Measurements from ENCODE around the gene EFNA4.

DNA sequence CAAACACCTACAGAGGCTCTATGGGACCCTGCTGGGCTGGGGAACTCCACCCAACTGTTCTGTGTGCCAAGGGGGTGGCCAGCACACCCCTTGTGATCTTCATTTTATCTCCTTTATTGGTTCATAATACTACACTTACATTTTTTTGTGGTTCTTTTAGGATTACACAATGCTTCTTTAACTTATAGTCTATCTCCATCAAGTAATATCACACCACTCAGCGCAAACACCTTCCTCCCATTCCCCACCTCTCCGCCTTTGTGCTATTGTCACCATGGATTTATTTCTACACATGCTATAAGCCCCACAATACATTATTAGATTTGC lies 31.0 kb downstream of the EFNA4 start:
- TF ChIP-seq CTCF (IDR thresholded peaks at IDR 0.05) (no peak), KDM5A (IDR thresholded peaks at IDR 0.05) (no peak), ZFP36 (IDR thresholded peaks at IDR 0.05; ENCODE audit: borderline replicate concordance, partially characterized antibody) (no peak), POLR2A (IDR thresholded peaks at IDR 0.05; ENCODE audit: low read length) (no peak), EP300 (IDR thresholded peaks at IDR 0.05) (no peak), SMC3 (IDR thresholded peaks at IDR 0.05) (no peak; the same call in 2 of the 3 replicates), PHF8 (IDR thresholded peaks at IDR 0.05; ENCODE audit: borderline replicate concordance, low read depth) (no peak)

Measured in A549 (cell line).